ENCODE data around the gene THRA. TPM values are rescaled to one million over a fixed set of nuclear protein-coding genes. Genes with fewer than 3 reads are reported as not detected.

The THRA gene
- total RNA-seq, 1 donor from 2014 or later, result 7.1 TPM

GRCh38 chr17:40017422-40018080 is 45.2 kb upstream of the THRA start:
- no peak overlapping the region for H3K4me3 ChIP-seq (ENCODE audit: low read depth, low read length)
- no peak for DNase-seq (ENCODE audit: low read depth)
- H3K27me3 ChIP-seq (ENCODE audit: control insufficient read depth, insufficient read depth, low read length), result no peaks in the 10 kb centered on the region
- no peaks in the 10 kb centered on the region for H3K36me3 ChIP-seq (ENCODE audit: control insufficient read depth, insufficient read depth, low read length)
- no peak for TF ChIP-seq CTCF (IDR thresholded peaks at IDR 0.05; ENCODE audit: insufficient read depth, low read length, poor library complexity, severe bottlenecking)

- Histone ChIP-seq H3K27me3 (ENCODE audit: control insufficient read depth, insufficient read depth, low read length) (no peaks in the 10 kb centered on the region), H3K4me3 (ENCODE audit: low read depth, low read length) (no peak overlapping the region), H3K36me3 (ENCODE audit: control insufficient read depth, insufficient read depth, low read length) (no peaks in the 10 kb centered on the region)
- TF ChIP-seq CTCF (IDR thresholded peaks at IDR 0.05; ENCODE audit: insufficient read depth, low read length, poor library complexity, severe bottlenecking), result no peak
- DNase-seq (ENCODE audit: low read depth), result no peak
Measured at GRCh38 chr17:40018211-40019121, 44.3 kb upstream of the THRA start.

- TF ChIP-seq CTCF (IDR thresholded peaks at IDR 0.05; ENCODE audit: insufficient read depth, low read length, poor library complexity, severe bottlenecking), result no peak
- no peak for DNase-seq (ENCODE audit: low read depth)
- no peaks in the 10 kb centered on the region for H3K36me3 ChIP-seq (ENCODE audit: control insufficient read depth, insufficient read depth, low read length)
- no peaks in the 10 kb centered on the region for H3K27me3 ChIP-seq (ENCODE audit: control insufficient read depth, insufficient read depth, low read length)
- no peak overlapping the region for H3K4me3 ChIP-seq (ENCODE audit: low read depth, low read length)
Measured at GRCh38 chr17:40019140-40019991, 43.4 kb upstream of the THRA start.

- Histone ChIP-seq H3K36me3 (ENCODE audit: control insufficient read depth, insufficient read depth, low read length) (no peaks in the 10 kb centered on the region), H3K4me3 (ENCODE audit: low read depth, low read length) (no peak overlapping the region), H3K27me3 (ENCODE audit: control insufficient read depth, insufficient read depth, low read length) (no peaks in the 10 kb centered on the region)
- DNase-seq (ENCODE audit: low read depth), result no peak
- no peak for TF ChIP-seq CTCF (IDR thresholded peaks at IDR 0.05; ENCODE audit: insufficient read depth, low read length, poor library complexity, severe bottlenecking)
Measured at GRCh38 chr17:40020146-40020545, 42.6 kb upstream of the THRA start.

- peak; percentile 26 for DNase-seq (ENCODE audit: low read depth)
- TF ChIP-seq CTCF (IDR thresholded peaks at IDR 0.05; ENCODE audit: insufficient read depth, low read length, poor library complexity, severe bottlenecking), result no peak
- H3K4me3 ChIP-seq (ENCODE audit: low read depth, low read length), result no peak overlapping the region
- no peaks in the 10 kb centered on the region for H3K36me3 ChIP-seq (ENCODE audit: control insufficient read depth, insufficient read depth, low read length)
- no peaks in the 10 kb centered on the region for H3K27me3 ChIP-seq (ENCODE audit: control insufficient read depth, insufficient read depth, low read length)
Measured at GRCh38 chr17:40021451-40021971, 41.3 kb upstream of the THRA start.
